Right kidney (tissue), 1 donor: ENCODE results near the gene OBSCN.
"Not testable (repeated sequence)": the region's sequence is repeated elsewhere in the genome, so short reads cannot be mapped to it uniquely, and the experiment has no call there.

Experiments
- DNase-seq: peaks from one replicate; pipeline ENCODE4 v3.0.0-alpha.2; 2016

The OBSCN gene

DNA sequence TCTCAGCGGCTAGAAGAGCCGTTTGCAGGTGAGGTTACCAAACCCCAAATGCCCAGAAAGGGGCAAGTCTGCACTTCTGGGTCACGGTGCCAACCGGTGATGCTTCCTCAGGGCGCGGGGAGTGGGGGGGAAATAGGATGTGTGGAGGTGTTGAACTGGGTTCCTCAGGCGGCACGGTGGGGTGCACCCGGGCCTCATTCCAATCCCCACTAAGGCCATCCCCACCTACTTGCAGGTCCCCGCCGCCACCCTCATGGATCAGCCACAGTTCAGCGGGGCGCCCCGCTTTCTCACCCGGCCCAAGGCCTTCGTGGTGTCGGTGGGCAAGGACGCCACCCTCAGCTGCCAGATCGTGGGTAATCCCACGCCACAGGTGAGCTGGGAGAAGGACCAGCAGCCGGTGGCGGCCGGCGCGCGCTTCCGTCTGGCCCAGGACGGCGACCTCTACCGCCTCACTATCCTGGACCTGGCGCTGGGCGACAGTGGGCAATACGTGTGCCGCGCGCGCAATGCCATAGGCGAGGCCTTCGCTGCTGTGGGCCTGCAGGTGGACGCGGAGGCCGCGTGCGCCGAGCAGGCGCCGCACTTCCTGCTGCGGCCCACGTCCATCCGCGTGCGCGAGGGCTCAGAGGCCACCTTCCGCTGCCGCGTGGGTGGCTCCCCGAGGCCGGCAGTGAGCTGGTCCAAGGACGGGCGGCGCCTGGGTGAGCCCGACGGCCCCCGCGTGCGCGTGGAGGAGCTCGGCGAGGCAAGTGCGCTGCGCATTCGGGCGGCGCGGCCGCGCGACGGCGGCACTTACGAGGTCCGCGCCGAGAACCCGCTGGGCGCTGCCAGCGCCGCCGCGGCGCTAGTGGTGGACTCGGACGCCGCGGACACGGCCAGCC, 3.9 kb downstream of the OBSCN start:
- no peak for DNase-seq

DNA sequence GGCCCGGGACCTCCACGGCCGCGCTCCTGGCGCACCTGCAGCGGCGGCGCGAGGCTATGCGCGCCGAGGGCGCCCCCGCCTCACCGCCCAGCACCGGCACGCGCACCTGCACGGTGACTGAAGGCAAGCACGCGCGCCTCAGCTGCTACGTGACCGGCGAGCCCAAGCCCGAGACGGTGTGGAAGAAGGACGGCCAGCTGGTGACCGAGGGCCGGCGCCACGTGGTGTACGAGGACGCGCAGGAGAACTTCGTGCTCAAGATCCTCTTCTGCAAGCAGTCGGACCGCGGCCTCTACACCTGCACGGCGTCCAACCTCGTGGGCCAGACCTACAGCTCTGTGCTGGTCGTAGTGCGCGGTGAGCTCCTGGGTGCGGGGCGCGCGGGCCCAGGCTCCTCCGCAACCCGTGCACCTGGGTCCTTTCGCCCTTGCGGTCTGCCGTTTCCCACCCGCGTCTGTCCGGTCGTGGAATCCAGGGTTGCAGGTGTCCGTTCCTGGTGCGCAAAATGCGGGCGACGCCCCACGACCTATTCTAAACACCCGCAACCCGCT, 4.6 kb downstream of the OBSCN start:
- DNase-seq: peak; percentile 73

DNA sequence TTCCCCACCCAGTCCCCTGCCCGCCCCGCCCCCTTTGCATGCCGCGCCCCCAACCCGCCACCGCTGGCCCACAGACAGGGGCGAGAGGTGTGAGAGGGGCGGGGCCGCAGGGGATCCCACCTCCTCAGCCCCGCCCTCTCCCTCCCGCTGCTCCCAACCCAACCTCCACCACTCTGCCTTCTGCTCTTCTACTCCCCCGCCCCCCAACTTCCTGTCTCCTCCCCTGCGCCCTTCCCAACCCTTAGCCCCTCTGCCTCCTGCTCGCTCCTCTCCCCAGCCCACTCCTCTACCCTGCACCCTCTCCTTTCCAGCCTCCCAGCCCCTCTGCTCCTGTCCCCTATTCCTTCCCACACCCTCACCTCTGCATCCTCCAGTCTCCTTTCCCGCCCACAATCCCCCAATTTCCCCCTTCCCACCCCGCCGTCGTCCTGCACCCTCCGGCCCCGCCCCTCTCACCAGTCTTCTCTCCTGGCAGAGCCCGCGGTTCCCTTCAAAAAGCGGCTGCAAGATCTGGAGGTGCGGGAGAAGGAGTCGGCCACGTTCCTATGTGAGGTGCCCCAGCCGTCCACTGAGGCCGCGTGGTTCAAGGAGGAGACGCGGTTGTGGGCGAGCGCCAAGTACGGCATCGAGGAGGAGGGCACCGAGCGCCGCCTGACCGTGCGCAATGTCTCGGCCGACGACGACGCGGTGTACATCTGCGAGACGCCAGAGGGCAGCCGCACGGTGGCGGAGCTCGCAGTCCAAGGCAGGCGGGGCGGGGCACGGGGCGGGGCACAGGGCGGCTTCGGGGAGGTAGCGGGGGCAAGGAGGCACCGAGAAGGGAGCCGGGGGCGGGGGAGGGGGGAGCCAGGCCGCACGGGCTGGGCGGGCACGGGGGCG, 5.4 kb downstream of the OBSCN start:
- peak; percentile 89 for DNase-seq

DNA sequence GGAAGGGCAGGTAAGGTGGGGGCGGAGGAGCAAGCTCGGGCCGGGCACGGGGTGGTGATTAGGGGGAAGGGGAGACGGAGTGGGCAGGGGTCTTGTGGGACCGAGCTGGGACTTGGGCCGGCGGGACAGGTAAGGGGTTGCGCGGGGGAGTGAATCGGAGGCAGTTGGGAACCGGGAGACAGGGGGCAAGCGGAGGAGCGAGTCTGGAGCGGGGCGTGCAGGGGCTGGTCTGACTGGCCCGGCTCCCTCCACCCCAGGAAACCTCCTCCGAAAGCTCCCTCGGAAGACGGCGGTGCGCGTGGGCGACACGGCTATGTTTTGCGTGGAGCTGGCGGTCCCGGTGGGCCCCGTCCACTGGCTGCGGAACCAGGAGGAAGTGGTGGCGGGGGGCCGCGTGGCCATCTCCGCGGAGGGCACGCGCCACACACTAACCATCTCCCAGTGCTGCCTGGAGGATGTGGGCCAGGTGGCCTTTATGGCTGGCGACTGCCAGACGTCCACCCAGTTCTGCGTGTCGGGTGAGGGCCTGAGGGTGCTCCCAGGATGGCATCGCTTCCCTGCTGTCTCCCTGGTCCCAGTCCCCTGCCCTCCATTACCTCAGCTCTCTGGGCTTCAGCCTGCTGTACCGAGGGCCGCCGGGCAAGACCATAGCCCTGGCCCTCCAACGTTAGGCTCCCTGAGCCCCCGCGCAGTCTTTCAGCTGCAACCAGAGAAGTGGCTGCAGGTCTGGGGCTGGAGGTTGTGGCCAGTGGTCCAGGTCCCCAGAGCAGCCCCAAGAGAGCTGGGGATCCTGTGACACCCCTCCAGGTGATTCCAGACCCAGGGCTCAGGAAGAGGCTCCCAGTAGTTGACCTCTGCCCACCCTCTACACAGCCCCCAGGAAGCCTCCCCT, 6.3 kb downstream of the OBSCN start:
- no peak for DNase-seq

- DNase-seq: no peak
Measured at GRCh38 chr1:228214921-228215662, 7.2 kb downstream of the OBSCN start.

DNA sequence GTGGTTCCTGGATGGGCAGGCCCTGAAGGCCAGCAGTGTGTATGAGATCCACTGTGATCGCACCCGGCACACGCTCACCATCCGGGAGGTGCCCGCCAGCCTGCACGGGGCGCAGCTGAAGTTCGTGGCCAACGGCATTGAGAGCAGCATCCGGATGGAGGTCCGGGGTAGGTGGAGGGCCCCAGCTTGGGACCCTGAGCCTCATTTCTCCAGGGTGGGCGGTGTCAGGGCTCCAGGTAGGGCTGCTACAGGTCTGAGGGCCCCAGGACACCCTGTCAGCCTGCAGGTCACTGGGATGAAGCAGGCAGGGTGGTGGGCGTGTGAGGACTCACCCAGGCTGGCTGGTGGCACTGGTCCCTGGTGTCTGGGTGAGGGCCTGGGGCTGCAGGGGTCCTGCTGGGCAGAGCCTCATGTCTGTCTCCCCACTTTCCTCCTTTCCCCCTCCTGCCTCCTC, 7.8 kb downstream of the OBSCN start:
- DNase-seq: no peak

- no peak for DNase-seq
Measured at GRCh38 chr1:228216371-228217320, 8.8 kb downstream of the OBSCN start.

GRCh38 chr1:228217551-228218344, 9.9 kb downstream of the OBSCN start:
- DNase-seq: no peak

DNA sequence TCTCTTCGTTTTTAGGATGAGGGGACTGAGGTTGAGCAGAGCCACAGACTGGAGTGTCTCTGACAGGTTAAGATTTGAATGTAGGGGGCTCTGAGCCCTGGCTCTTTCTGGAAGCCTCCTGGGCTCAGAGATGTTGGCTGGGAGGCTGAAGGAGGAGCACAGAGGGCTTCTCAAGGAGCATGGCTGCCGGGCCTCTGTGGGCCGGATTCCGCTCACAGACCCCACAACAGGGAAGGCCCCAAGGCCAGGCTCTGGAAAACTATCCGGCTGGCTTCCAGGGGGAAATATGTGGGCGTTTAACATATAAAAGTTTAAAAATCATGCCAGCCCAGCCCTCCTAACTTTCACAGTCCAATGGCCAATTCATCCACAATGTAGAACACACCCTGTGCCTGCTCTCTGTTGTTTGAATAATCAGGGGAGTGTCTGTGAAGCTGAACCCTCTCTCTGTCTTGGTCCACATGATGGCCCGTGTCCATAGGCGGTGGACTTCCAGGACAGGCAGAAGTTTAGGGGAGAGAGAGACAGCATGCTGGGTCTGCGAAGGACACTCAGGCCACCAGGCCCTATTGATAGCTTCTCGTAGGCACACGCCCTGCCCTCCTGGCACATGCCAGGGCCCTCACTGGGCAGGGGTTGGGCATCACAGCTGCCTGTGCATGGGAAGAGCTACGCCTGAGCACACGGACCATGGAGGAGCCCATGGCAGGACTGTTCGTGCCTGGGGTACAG, 10.8 kb downstream of the OBSCN start:
- no peak for DNase-seq

GRCh38 chr1:228219245-228219961, 11.6 kb downstream of the OBSCN start:
- DNase-seq: no peak

GRCh38 chr1:228219962-228220780, 12.3 kb downstream of the OBSCN start:
- DNase-seq: no peak

DNA sequence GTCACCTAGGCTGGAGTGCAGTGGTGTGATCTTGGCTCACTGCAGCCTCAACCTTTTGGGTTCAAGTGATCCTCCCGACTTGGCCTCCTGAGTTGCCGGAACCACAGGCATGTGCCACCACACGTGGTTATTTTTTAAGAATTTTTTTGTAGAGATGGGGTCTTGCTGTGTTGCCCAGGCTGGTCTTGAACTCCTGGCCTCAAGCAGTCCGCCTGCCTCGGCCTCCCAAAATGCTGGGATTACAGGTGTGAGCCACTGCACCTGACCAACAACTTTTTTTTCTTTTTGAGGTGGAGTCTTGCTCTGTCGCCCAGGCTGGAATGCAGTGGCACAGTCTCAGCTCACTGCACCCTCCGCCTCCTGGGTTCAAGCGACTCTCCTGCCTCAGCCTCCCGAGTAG, 13.3 kb downstream of the OBSCN start:
- not testable (repeated sequence) for DNase-seq

DNA sequence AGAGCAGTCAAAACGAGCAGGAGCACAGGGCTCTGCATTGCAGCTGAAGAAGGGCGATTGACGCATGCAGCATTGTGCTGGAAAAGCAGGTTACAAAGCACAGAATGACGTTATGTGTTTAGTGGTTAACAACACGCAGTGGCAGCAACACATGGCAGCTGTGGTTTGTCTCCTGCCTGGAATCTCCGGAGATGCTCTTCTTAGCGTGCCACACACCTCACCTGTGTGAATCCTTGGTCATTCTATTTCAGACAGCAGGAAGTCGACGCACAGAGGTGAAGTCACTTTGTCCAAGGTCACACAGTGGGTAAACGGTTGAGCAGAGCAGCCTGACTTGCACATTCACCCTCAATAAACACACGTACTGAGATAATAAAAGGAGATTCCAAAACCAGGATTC, 14.7 kb downstream of the OBSCN start:
- no peak for DNase-seq

DNA sequence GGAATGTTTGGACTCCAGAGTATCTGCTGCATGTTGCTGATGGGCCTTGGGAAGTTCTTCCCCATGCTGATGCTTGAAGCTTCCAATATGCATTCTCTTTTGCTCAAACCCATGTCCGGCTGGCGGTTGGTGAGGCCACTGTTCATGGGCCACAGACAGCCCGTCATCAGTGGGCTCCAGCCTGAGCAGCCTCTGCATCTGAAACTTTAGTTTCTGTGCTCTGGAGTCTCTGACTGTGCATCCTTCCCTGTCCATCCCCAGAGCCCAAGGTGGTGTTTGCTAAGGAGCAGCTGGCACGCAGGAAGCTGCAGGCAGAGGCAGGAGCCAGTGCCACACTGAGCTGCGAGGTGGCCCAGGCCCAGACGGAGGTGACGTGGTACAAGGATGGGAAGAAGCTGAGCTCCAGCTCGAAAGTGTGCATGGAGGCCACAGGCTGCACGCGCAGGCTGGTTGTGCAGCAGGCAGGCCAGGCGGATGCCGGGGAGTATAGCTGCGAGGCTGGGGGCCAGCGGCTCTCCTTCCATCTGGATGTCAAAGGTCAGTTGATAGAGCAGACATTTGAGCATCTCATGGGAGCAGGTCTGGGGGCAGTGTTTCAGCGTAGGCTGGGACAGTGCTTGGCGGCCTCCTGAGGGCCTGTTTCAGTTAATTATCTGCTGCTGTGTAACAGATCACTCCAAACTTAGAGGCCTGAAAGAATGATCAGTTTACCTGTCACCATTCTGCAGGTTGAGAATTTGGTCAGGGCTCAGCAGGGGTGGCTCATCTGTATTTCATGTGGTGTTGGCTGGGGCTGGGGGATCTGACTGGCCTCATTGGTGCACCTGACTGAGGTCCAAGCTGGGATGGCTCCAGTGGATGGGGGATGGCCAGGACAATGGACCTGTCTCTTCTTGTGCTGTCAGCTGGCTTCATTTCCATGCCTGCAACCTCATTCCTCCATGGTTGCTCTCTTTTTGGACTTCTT, 16.6 kb downstream of the OBSCN start:
- no peak for DNase-seq

DNA sequence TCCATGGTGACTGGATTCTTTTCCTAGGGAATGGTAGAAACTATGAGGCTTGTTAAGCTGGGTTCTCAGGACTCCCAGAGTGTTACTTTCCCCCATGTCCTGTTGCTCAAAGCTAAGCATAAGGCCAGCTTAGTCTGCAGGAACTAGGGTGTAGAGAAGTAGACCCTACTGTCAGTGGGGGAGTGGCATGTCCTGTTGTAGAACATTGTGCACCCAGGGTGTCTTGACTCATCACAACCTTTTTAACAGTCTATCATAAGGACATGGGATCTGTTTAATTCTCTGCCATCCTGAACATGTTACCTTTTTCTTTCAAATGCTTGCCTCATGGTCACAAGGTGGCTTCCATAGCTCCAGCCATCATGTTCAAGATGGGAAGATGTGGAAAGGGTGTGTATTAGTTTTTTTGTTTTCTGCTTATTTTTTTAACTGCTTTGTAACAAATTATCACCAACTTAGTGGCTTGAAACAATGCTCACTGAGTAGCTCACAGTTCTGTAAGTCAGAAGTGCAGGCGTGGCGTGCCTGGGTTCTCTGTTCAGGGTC, 17.4 kb downstream of the OBSCN start:
- no peak for DNase-seq
